HG03159 (cell line): ENCODE data around the gene RBMY1A1.
"Not testable (repeated sequence)": the region's sequence is repeated elsewhere in the genome, so short reads cannot be mapped to it uniquely, and the experiment has no call there.

Source experiments
- ATAC-seq: cut with Tn5 transposase; IDR thresholded peaks from one replicate; pipeline ENCODE4 v1.9.1; 2021; ENCODE audit warnings: mild to moderate bottlenecking, moderate library complexity; ENCODE audit not compliant: unreplicated experiment

RBMY1A1 gene

DNA sequence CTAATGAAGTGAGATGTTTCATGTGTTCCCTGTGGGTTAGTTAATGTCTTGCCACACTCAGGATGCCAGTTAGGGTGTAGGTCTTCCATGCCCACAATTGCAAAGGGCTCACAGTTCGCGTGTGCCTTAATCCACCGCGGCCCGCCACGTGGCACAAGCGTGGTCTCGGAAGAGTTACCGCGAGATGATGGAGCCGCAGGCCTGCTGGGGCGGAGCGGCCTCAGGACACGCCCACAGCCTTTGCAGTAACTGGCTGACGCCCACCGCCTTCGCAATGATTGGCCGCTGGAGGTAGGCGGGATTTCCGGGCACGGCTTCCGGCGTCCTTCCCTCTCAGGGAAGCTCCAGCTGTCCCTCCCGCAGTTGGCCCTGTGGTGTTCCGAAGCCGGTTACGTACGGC is at the start of gene RBMY1A1:
TSS of gene RBMY1A1 (plus strand) at position 301 of the 400 bp plus-strand sequence. CDS start 2,013 bp downstream, outside the sequence.
- not testable (repeated sequence) for ATAC-seq

DNA sequence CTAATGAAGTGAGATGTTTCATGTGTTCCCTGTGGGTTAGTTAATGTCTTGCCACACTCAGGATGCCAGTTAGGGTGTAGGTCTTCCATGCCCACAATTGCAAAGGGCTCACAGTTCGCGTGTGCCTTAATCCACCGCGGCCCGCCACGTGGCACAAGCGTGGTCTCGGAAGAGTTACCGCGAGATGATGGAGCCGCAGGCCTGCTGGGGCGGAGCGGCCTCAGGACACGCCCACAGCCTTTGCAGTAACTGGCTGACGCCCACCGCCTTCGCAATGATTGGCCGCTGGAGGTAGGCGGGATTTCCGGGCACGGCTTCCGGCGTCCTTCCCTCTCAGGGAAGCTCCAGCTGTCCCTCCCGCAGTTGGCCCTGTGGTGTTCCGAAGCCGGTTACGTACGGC is 23.6 kb upstream of the RBMY1A1 start, which contains the start of gene RBMY1B:
TSS of gene RBMY1B (plus strand) at position 301 of the 400 bp plus-strand sequence. CDS start 2,013 bp downstream, outside the sequence.
- not testable (repeated sequence) for ATAC-seq

- ATAC-seq, result not testable (repeated sequence)
Measured at GRCh38 chrY:21559316-21559984, 24.8 kb downstream of the RBMY1A1 start.

- no peak for ATAC-seq
Measured at GRCh38 chrY:21585449-21585848, 50.8 kb downstream of the RBMY1A1 start.

GRCh38 chrY:21586454-21586853 is 51.8 kb downstream of the RBMY1A1 start:
- ATAC-seq, result not testable (repeated sequence)

DNA sequence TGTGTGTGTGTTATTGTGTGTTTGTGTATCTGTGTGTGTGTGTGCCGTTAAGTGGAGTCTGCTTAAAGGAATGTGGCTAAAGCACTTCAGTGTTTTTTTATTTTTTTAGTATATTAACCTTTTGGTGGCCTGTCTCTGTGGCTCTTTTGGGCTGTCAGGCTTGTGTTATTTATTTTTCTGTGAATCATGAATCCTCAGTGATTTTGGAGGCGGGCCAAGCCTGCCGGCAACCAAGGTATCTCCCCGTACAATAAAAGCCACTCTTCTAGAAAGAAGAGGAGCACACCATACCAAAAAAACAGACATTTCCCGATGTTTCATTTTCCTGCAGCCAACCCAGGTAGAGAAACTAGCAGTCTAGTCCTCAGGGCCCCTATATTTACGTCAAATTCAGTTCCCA is 57.4 kb downstream of the RBMY1A1 start:
- no peak for ATAC-seq

DNA sequence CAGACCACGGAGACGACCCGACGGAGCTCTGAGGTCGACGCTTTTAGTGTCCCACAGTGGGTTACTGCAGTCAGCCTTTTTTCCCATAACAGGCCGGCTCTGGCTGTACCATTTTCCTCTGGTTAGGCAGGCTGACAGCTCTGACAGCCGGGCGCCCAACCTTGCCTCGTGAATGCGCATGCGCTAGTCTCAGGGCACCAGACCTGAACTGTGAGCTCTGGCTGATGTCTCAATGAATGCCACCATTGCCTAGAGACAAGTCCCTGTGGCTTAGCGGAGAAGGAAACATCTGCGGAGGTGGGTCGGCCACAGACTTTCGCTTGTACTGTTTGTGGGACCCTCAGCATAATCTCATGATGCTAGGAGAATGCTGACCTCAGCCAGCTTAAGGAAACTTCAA is 61.6 kb downstream of the RBMY1A1 start:
- not testable (repeated sequence) for ATAC-seq
